DND-41 (cell line): Measurements from ENCODE around the gene IQCK.

Source experiments
- CTCF ChIP-seq: IDR thresholded peaks from 2 replicates; pipeline ENCODE4 v1.5.1; 2012; ENCODE audit warnings: borderline replicate concordance, low read length, moderate library complexity, mild to moderate bottlenecking; ENCODE audit not compliant: poor library complexity, severe bottlenecking; ENCODE audit errors: extremely low read depth
- EZH2 ChIP-seq: IDR thresholded peaks from 3 replicates; pipeline ENCODE4 v1.6.1; 2012; ENCODE audit warnings: borderline replicate concordance, low read depth, mild to moderate bottlenecking, moderate library complexity, low read length, inconsistent platforms; ENCODE audit not compliant: severe bottlenecking

DNA sequence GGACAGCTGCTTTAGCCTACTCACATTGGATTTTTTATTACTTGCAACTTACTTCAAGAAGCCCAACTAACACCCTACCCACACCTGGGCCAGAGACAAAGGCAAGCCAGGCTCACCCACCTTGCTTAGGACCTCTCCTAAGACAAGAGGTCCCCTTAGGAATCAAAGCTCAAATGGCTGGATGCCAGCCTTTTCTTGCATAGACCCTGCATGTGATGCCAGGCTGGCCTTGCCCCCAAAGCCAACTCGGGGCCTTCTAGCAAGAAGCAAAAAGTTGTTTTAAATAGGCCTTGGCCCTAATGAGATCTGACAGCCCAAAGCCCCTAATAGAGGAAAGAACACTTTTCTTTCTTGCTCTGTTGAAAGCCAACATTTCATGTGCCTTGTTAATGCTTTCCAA is 145.9 kb downstream of the IQCK start:
- TF ChIP-seq CTCF (no peak), EZH2 (no peak)
